GM23338 (cell line): ENCODE results near the gene SLIT1.

Experiments used
- CREB1 ChIP-seq: fragments of 250-450 bp; sonication (Bioruptor Pico); IDR thresholded peaks from 2 replicates; pipeline ENCODE4 v1.5.0; 2020; ENCODE audit warnings: low read depth, mild to moderate bottlenecking, moderate library complexity
- EZH2 ChIP-seq: fragments of 200-600 bp; sonication (generic); IDR thresholded peaks from one replicate; pipeline ENCODE4 v1.8.0; 2017; ENCODE audit warnings: antibody characterized with exemption, mild to moderate bottlenecking, low read depth; ENCODE audit not compliant: unreplicated experiment
- EZH2phosphoT487 ChIP-seq: fragments of 200-600 bp; sonication (generic); IDR thresholded peaks from one replicate; pipeline ENCODE4 v1.8.1; 2018; ENCODE audit warnings: antibody characterized with exemption; ENCODE audit not compliant: unreplicated experiment
- POLR2AphosphoS5 ChIP-seq: IDR thresholded peaks from 2 replicates; pipeline ENCODE4 v1.6.1; 2016; ENCODE audit warnings: antibody characterized with exemption, low read depth
- REST ChIP-seq: IDR thresholded peaks from one replicate; pipeline ENCODE4 v1.6.1; 2018; ENCODE audit warnings: antibody characterized with exemption; ENCODE audit not compliant: unreplicated experiment
- TF ChIP-seq, protein P1 (sequence below), 2 experiments: fragments of 200-600 bp in 1 of 2; sonication (generic) in 1 of 2; conservative IDR thresholded peaks; 2 replicates each; pipeline versions ENCODE4 v1.5.1 to v1.6.1; 2016 to 2017; ENCODE audit warnings: antibody characterized with exemption in 2 of 2, low read depth in 2 of 2, mild to moderate bottlenecking in 2 of 2, moderate library complexity in 1 of 2

GRCh38 chr10:97038688-97039087, 147.1 kb downstream of the SLIT1 start:
- TF ChIP-seq, protein P1, sequence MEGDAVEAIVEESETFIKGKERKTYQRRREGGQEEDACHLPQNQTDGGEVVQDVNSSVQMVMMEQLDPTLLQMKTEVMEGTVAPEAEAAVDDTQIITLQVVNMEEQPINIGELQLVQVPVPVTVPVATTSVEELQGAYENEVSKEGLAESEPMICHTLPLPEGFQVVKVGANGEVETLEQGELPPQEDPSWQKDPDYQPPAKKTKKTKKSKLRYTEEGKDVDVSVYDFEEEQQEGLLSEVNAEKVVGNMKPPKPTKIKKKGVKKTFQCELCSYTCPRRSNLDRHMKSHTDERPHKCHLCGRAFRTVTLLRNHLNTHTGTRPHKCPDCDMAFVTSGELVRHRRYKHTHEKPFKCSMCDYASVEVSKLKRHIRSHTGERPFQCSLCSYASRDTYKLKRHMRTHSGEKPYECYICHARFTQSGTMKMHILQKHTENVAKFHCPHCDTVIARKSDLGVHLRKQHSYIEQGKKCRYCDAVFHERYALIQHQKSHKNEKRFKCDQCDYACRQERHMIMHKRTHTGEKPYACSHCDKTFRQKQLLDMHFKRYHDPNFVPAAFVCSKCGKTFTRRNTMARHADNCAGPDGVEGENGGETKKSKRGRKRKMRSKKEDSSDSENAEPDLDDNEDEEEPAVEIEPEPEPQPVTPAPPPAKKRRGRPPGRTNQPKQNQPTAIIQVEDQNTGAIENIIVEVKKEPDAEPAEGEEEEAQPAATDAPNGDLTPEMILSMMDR (conservative IDR thresholded peaks at IDR 0.05; ENCODE audit: low read depth in 2 of 2), result no peak
- TF ChIP-seq EZH2 (no peak), REST (no peak), CREB1 (CRISPR knock-in tag) (no peak), POLR2AphosphoS5 (no peak), EZH2phosphoT487 (no peak)
